ENCODE data around the gene TRIM37.
"Not testable (repeated sequence)": the region's sequence is repeated elsewhere in the genome, so short reads cannot be mapped to it uniquely, and the experiment has no call there.

TRIM37 gene

DNA sequence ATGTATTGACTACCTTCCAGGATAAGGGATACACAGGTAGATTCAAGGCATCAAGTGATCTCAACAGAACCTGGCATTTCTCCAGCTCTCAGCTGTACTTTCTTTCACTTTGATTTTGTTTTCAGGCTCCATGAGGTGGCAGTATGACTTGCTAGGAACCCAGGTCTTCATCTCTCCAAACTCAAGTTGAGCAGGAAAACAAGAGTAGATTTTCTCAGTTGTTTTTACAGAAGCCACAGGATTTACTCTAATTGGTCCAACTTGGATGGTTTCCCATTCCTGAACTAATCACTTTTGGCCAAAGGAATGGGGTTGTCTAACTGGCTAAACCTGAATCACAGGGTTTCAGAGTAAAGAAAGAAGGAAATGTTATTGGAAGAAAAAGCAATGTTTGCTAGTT lies 146.6 kb downstream of the TRIM37 start:
- no peaks in the 10 kb centered on the region for H3K9me3 ChIP-seq (ENCODE audit: insufficient read depth, low read depth, low read length)
- H3K36me3 ChIP-seq (ENCODE audit: insufficient read depth, low read depth, low read length): no peaks in the 10 kb centered on the region
- no peaks in the 10 kb centered on the region for H3K4me1 ChIP-seq (ENCODE audit: insufficient read depth, low read length)
- no peak overlapping the region for H3K9ac ChIP-seq (ENCODE audit: low read depth, low read length)
- no peak overlapping the region for H3K27ac ChIP-seq (ENCODE audit: low read length)
- no peak overlapping the region for H3K4me3 ChIP-seq (ENCODE audit: low read length)
- no peaks in the 10 kb centered on the region for H3K27me3 ChIP-seq (ENCODE audit: insufficient read depth, low read length)

- H3K27ac ChIP-seq (ENCODE audit: low read length); H3K9ac ChIP-seq (ENCODE audit: low read depth, low read length); H3K36me3 ChIP-seq (ENCODE audit: insufficient read depth, low read depth, low read length); H3K4me1 ChIP-seq (ENCODE audit: insufficient read depth, low read length); H3K27me3 ChIP-seq (ENCODE audit: insufficient read depth, low read length); H3K4me3 ChIP-seq (ENCODE audit: low read length); H3K9me3 ChIP-seq (ENCODE audit: insufficient read depth, low read depth, low read length): not testable (repeated sequence)
These were observed 149.0 kb downstream of the TRIM37 start for GRCh38 chr17:58957725-58958073.

GRCh38 chr17:58956997-58957724 lies 149.5 kb downstream of the TRIM37 start:
- no peaks in the 10 kb centered on the region for H3K9me3 ChIP-seq (ENCODE audit: insufficient read depth, low read depth, low read length)
- H3K4me1 ChIP-seq (ENCODE audit: insufficient read depth, low read length): no peaks in the 10 kb centered on the region
- H3K27ac ChIP-seq (ENCODE audit: low read length): no peak overlapping the region
- H3K36me3 ChIP-seq (ENCODE audit: insufficient read depth, low read depth, low read length): no peaks in the 10 kb centered on the region
- H3K9ac ChIP-seq (ENCODE audit: low read depth, low read length): no peak overlapping the region
- no peaks in the 10 kb centered on the region for H3K27me3 ChIP-seq (ENCODE audit: insufficient read depth, low read length)
- no peak overlapping the region for H3K4me3 ChIP-seq (ENCODE audit: low read length)

DNA sequence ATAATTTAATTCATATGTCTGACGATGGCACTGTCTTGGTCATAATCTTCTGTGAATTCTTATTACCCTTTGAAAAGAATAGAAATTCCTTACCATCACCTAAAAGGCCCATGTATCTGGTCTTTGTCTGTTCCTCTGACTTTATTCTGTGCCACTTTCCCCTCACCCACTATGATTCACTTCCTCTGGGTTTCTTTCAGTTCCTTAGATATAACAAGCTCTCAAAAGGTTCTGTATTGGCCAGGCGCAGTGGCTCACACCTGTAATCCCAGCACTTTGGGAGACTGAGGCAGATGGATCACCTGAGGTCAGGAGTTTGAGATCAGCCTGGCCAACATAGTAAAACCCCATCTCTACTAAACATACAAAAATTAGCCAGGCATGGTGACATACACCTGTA lies 152.3 kb downstream of the TRIM37 start:
- H3K27ac ChIP-seq (ENCODE audit: low read length); H3K9me3 ChIP-seq (ENCODE audit: insufficient read depth, low read depth, low read length); H3K27me3 ChIP-seq (ENCODE audit: insufficient read depth, low read length); H3K36me3 ChIP-seq (ENCODE audit: insufficient read depth, low read depth, low read length); H3K9ac ChIP-seq (ENCODE audit: low read depth, low read length); H3K4me1 ChIP-seq (ENCODE audit: insufficient read depth, low read length); H3K4me3 ChIP-seq (ENCODE audit: low read length): not testable (repeated sequence)

- Histone ChIP-seq H3K27ac (ENCODE audit: low read length) (no peak overlapping the region), H3K9ac (ENCODE audit: low read depth, low read length) (no peak overlapping the region), H3K4me1 (ENCODE audit: insufficient read depth, low read length) (no peaks in the 10 kb centered on the region), H3K9me3 (ENCODE audit: insufficient read depth, low read depth, low read length) (peaks cover 8% of the 10 kb centered on the region), H3K27me3 (ENCODE audit: insufficient read depth, low read length) (no peaks in the 10 kb centered on the region), H3K36me3 (ENCODE audit: insufficient read depth, low read depth, low read length) (no peaks in the 10 kb centered on the region), H3K4me3 (ENCODE audit: low read length) (no peak overlapping the region)
These were observed 158.9 kb downstream of the TRIM37 start for GRCh38 chr17:58947824-58948223.

DNA sequence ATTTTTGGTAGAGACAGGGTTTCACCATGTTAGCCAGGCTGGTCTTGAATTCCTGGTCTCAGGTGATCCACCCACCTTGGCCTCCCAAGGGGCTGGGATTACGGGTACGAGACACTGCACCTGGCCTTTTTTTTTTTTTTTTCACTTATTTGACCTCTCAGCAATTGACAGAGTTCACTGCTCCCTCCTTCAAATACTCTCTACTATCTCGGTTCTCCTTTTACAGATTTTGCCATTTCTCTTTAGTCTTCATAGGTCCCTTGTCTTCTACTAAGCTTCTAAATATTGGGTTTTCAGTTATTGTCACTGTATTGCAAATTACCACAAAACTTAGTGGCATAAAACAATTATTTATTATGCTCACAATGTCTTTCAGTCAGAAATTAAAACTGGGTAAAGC lies 159.3 kb downstream of the TRIM37 start:
- Histone ChIP-seq H3K4me1 (ENCODE audit: insufficient read depth, low read length) (no peaks in the 10 kb centered on the region), H3K9me3 (ENCODE audit: insufficient read depth, low read depth, low read length) (peaks cover 8% of the 10 kb centered on the region), H3K4me3 (ENCODE audit: low read length) (no peak overlapping the region), H3K27ac (ENCODE audit: low read length) (no peak overlapping the region), H3K36me3 (ENCODE audit: insufficient read depth, low read depth, low read length) (no peaks in the 10 kb centered on the region), H3K9ac (ENCODE audit: low read depth, low read length) (no peak overlapping the region), H3K27me3 (ENCODE audit: insufficient read depth, low read length) (no peaks in the 10 kb centered on the region)

GRCh38 chr17:58944166-58944565 lies 162.5 kb downstream of the TRIM37 start:
- H3K4me3 ChIP-seq (ENCODE audit: low read length): no peak overlapping the region
- H3K4me1 ChIP-seq (ENCODE audit: insufficient read depth, low read length): no peaks in the 10 kb centered on the region
- H3K27me3 ChIP-seq (ENCODE audit: insufficient read depth, low read length): no peaks in the 10 kb centered on the region

DNA sequence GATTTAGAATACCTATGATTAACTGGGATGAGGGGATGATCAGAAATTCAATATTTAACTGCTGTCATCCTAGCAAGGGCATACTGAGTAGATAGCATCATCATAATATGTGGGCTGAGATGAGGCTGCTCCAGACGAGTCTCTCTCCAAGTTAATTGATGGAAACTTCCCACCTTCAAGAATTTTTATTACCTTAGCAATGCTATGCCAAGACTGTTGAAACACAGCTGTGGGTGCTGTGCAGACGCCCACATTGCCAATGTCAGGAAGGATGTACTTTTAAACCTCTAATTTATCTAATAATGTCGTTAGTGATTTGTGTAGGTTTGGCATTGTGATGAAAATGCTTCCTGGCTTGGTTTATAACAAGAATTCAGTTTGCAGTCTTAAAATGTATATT lies 170.4 kb downstream of the TRIM37 start:
- H3K27me3 ChIP-seq (ENCODE audit: insufficient read depth, low read length): no peaks in the 10 kb centered on the region
- no peak overlapping the region for H3K27ac ChIP-seq (ENCODE audit: low read length)
- H3K36me3 ChIP-seq (ENCODE audit: insufficient read depth, low read depth, low read length): no peaks in the 10 kb centered on the region
- H3K9ac ChIP-seq (ENCODE audit: low read depth, low read length): no peak overlapping the region
- no peaks in the 10 kb centered on the region for H3K9me3 ChIP-seq (ENCODE audit: insufficient read depth, low read depth, low read length)
- no peaks in the 10 kb centered on the region for H3K4me1 ChIP-seq (ENCODE audit: insufficient read depth, low read length)
- no peak overlapping the region for H3K4me3 ChIP-seq (ENCODE audit: low read length)

More at GRCh38 chr17:58944166-58944565, 162.5 kb downstream of the TRIM37 start:
- Histone ChIP-seq H3K36me3 (ENCODE audit: insufficient read depth, low read depth, low read length) (no peaks in the 10 kb centered on the region), H3K27ac (ENCODE audit: low read length) (no peak overlapping the region), H3K9ac (ENCODE audit: low read depth, low read length) (no peak overlapping the region), H3K9me3 (ENCODE audit: insufficient read depth, low read depth, low read length) (no peaks in the 10 kb centered on the region; the same call in 1 of the 2 replicates)

GRCh38 chr17:58932956-58933355 lies 173.7 kb downstream of the TRIM37 start:
- Histone ChIP-seq H3K9me3 (ENCODE audit: insufficient read depth, low read depth, low read length) (no peaks in the 10 kb centered on the region), H3K4me1 (ENCODE audit: insufficient read depth, low read length) (no peaks in the 10 kb centered on the region), H3K9ac (ENCODE audit: low read depth, low read length) (no peak overlapping the region), H3K27me3 (ENCODE audit: insufficient read depth, low read length) (no peaks in the 10 kb centered on the region), H3K27ac (ENCODE audit: low read length) (no peak overlapping the region), H3K36me3 (ENCODE audit: insufficient read depth, low read depth, low read length) (no peaks in the 10 kb centered on the region), H3K4me3 (ENCODE audit: low read length) (no peak overlapping the region)

All from iPS-20b (cell line).